GM19463 (cell line): Measurements from ENCODE around the gene EML1.

Experiments
- ATAC-seq: cut with Tn5 transposase; IDR thresholded peaks from one replicate; pipeline ENCODE4 v1.9.1; 2021; ENCODE audit warnings: mild to moderate bottlenecking, moderate library complexity; ENCODE audit not compliant: unreplicated experiment

Gene EML1

DNA sequence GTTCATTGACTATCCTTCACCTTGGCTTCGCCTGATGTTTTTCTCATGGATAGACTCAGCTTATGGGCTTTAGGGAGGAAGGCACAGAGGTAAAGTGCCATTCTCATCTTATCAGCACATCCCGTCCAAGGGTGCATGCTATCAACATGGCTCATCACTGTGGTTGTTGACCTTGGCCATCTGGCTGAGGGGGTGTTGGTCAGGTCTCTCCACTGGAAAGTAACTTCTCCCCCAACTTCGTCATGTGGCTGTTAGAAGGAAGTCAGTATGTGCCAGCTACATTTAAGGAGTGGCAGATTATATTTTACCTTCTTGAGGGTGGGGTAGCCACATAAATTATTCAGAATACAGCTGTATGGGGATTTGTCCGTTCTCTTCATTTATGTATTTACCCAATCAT is 68.9 kb downstream of the EML1 start:
- no peak for ATAC-seq

GRCh38 chr14:99863059-99863458 is 69.8 kb downstream of the EML1 start:
- ATAC-seq, result no peak

- no peak for ATAC-seq
Observed at GRCh38 chr14:99865408-99865807, 72.2 kb downstream of the EML1 start.

- ATAC-seq, result no peak
Observed at GRCh38 chr14:99870617-99871016, 77.4 kb downstream of the EML1 start.

DNA sequence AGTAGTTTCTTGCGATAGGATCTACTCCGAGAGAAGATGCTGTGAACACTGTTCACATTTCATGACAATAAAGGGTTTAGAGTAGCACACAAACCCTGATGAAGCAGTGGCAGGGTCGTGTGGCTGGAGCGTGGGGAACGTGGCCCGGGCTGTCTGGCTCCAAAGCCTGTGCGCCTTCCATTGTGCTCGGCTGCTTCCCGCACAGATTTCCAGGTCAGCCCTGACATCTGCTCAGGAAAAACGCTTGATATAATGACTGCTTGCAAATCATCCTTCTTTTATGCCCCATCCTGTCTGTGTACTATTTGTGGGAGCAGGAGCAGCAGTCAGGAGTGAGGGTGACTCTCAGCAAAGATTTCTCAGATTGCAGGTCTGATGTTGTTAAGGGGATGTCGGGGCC is 78.6 kb downstream of the EML1 start:
- ATAC-seq, result no peak

GRCh38 chr14:99872786-99873440 is 79.7 kb downstream of the EML1 start:
- ATAC-seq, result no peak

DNA sequence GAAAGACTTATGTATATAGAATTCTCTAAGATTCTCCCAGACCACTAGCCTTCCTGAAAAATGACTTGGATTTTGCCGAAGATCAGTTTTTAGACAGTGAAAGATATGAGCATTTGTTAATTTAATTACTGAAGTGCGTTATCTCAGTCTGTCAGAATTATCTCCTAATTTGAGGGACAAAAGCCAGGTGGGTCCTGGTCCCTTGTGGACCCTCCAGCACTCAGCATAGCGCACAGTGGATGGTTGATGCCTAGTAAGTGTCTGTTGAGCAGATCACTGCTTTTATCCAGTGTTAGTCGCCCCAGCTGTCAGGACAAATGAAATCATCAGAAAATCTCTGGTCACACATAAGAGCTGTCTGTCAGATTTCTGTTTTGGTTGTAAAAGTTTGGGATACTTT is 80.4 kb downstream of the EML1 start:
- no peak for ATAC-seq

DNA sequence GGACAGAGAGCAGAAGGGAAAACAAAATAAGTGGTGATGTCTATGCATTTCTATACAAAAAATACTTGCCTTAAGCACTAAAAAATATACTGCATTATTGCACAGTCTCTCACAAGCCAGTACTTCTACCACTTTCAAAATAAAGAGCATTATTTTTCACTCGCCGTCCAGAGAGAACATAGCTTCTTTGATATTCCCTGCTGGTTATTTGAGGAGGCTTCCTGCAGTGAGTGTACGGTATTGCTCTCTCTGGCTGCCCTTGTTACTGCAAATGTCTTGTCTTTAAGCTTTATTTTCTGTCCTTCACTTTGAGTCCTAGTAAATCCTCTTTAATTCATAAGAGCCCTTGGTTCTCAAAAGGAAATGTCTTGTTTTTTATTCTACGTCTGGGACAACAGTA is 81.1 kb downstream of the EML1 start:
- ATAC-seq, result no peak

- peak; percentile 58 for ATAC-seq
Observed at GRCh38 chr14:99875421-99875820, 82.2 kb downstream of the EML1 start.

DNA sequence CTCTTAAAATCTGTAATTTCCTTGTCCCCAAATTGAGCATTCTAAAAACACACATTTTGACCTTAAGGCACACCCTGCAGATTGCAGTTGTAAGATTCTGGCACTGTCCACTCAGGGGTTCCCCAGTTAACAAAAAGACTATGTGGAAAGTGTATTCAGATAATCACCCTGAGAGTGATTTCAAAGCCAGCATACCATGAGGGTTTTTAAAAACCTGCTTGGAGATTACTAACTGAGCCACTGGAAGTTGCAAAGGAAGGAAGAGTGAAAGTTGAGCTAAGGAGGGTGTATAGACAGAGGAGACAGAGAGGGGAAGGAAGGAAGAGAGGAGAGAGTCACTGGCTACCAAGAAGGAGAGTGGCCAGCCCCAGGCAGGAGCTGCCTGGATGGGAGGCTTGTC is 82.6 kb downstream of the EML1 start:
- ATAC-seq, result no peak

DNA sequence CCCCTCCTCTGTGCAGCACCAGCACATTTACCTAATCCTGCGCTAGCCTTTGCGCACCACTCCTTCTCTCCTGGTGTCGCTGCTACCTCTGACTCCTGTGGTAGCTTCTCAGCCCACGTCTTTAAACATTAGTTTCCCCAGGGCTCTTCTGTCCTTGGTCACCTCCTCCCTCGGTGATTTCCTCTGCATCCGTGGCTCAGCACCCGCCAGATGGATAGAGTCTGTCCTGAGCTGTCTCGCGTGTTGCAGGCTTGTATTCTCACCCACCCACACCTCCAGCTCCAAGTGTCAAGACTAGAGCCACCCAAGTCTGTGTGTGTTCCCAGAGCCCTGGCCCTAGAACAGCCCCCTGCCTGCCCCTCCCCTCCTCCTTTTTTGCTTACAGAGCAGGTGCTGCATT is 83.2 kb downstream of the EML1 start:
- no peak for ATAC-seq

GRCh38 chr14:99878563-99878962 is 85.3 kb downstream of the EML1 start:
- ATAC-seq, result no peak

DNA sequence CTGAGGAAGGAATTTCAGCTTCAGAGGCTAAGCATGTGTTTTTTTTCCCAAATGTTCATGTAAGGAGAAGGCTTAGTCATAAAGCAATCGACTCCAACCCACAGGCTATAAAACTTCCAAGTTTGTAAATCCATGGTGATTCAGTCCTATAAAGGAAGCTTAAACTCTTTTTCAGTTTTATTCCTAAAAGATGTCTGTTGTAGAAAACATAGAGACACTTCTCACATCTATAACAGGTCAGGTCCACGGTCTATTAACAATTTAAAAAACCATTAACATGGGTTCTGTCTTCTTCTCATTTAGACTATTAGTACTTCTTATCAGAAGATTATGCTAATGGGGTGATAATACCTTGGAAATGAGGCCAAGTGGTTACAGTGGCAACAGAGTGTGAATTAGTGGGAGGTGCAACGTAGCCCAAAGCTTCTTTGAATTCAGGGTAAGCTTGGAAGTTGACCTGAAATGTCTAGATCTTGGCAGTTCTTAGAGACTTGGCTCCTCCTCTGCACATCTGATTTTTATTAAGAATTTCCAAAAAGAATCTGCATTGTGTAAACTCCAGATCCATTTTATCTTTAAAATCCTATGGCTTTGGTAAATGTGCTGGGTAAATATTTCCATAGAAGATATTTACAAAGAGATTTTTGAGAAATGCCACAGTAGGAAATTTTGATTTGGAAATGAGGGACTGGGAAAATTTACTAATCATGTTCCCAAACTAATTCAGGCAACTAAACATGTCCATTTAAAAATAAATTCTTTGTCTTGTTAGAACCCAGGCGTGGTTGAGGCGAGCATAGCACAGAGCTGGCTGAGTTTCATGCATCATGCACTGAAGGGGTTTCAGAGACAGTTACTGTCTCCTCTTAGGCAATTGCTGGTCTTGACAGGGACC is 86.4 kb downstream of the EML1 start:
- no peak for ATAC-seq

DNA sequence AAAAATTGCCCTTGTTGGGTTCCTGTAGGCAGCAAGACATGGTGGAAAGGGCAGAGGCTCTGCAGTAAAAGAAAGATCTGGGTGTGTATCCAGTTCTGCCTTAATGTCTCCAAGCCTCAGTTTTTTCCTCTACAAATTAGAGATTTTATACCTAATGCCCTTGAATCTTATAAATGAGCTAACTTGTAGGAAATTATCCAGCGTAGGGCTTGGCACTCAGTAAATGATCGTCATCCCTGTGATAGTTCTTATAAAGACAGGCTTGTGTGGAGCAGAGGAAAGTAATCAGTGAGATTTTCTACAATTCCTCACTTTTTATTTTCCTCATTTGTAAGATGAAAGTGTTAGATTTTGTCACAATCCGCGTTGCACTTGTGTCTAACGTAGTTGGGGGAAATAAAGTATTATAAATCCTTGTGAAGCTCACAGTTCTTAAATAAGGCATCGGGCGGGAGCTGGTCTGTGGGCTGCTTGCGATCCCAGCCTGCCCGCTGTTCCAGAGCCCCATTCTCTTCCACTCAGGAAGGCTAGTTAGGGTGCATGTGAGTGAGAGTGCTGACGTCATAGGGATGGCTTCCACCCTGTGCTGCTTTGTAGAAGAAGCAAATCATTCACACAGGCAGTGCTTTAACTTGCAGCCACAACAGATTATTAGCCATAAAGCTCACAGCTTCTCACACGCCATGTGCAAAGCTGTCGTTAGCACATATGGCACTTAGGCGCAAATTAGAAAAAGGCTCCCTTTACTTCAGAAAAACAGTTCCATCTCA is 87.6 kb downstream of the EML1 start:
- no peak for ATAC-seq

GRCh38 chr14:99883866-99884650 is 90.8 kb downstream of the EML1 start:
- no peak for ATAC-seq

DNA sequence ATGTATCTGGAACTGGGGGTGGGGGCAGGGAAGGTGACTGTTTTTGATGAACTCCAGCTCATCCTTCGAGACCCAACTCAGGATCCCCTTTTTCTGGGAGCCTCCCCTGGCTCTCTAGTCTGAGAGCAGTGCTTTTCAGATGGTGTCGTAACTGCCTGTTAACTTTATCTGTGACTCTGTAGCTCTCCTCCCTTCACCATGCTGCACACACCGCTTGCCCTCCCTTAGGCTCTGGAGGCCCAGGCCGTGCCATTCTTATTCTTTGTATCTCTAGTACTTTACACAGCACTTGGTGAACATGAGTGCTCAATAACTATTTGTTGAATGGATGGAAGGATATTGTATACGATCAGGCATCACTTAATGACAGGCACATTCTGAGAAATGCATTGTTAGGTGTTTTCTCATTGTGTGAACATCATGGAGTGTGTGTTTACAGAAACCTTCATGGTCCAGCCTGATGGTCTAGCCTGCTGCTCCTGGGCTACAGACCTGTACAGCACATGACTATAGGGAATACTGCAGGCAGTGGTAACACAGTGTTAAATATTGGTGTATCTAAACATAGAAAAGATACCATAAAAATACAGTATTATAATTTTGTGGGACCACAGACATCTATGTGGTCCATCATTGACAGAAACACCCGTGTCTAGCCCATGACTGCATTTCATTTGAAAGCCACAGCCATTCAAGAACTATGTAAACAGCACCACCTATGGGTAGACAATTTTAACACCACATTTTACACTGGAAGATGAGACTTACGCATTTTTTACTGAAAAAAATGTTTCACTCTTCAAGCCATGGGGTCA is 91.8 kb downstream of the EML1 start:
- ATAC-seq, result no peak

DNA sequence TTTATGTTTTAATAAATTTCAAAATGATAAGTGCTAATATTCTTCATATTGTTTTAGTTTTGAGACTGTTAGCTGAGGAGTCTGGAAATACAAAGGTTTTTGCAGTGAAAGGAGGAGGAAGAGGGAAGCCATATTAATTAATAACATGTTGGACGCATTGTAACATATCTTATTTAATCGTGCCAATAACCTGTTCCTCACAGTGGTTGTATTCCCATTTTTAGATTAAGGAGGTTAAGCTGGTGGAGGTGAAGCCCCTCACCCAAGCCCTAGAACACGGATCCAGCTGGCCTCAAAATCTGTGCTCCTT is 92.4 kb downstream of the EML1 start:
- no peak for ATAC-seq

DNA sequence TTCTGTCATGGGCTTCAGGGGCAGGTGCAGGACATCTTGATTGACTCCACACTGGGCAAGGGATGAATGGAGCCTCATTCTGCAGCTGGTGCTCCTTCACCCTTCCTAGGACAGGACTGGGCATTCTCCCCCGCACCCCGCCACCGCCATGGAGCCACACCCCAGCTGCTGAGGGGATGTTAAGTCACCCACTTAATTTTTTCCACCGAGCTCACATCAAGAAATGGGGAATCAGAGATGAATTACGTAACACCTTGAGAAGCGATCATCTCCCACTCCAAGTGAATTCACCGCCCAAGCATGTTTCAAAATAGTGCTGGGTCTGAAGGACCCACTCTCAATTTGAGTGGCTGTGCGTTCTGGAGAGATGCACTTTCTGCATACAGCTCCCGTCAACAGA is 94.2 kb downstream of the EML1 start:
- no peak for ATAC-seq

GRCh38 chr14:99888149-99888548 is 94.9 kb downstream of the EML1 start:
- ATAC-seq, result no peak

DNA sequence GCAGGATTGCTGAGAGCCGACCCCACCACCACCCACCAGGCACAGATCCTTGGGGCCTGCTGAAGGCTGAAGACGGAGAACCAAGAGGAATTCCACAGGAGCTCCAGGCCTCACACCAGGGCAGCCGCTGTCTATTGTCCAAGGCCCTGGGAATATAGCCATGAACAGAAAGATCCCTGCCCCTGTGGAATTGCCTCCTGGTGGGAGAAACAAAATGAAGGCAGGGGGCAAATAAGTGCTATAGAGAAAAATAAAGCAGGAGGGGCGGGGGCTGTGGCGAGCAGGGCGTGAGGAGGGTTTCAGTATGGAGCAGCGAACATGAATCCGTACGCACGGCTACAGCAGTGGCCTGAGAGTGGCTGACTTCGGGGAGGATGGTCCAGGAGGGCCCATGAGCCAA is 96.1 kb downstream of the EML1 start:
- ATAC-seq, result no peak
